Thoracic aorta (tissue), 2 donors: ENCODE data around the gene ACTL8. TPM values are rescaled to one million over a fixed set of nuclear protein-coding genes. Genes with fewer than 3 reads are reported as not detected.

ENCODE experiments used
- ATAC-seq: fragments of 150-250 bp; one replicate; pipeline ENCODE4 v1.8.0; 2017; ENCODE audit warnings: low read depth; ENCODE audit not compliant: insufficient number of reproducible peaks, low FRiP score
- DNase-seq: peaks from one replicate; pipeline ENCODE4 v3.0.0-alpha.2; 2020; ENCODE audit warnings: low spot score
- H3K27ac ChIP-seq, 2 donors: fragments of 200-600 bp; sonication (generic); 1 replicate in 1 of 2; 2 replicates in 1 of 2; pipeline ENCODE4 v1.5.1; 2016; ENCODE audit warnings: mild to moderate bottlenecking in 2 of 2, moderate library complexity in 2 of 2
- H3K27me3 ChIP-seq: fragments of 200-600 bp; sonication (generic); replicated peaks from 2 replicates; pipeline ENCODE4 v1.6.0; 2016; ENCODE audit warnings: mild to moderate bottlenecking; ENCODE audit not compliant: insufficient read depth
- H3K36me3 ChIP-seq: fragments of 200-600 bp; sonication (generic); one replicate; pipeline ENCODE4 v1.5.1; 2016
- H3K4me1 ChIP-seq, 2 donors: fragments of 200-600 bp; sonication (generic); 1 replicate in 1 of 2; 2 replicates in 1 of 2; pipeline versions ENCODE4 v1.5.1 to v1.6.0; 2016; ENCODE audit warnings: low read depth in 2 of 2, mild to moderate bottlenecking in 1 of 2; ENCODE audit not compliant: control insufficient read depth in 1 of 2
- H3K4me3 ChIP-seq: fragments of 200-600 bp; sonication (generic); 2 replicates; pipeline ENCODE4 v1.5.1; 2016; ENCODE audit warnings: mild to moderate bottlenecking
- H3K9me3 ChIP-seq: fragments of 200-600 bp; sonication (generic); 2 replicates; pipeline ENCODE4 v1.5.1; 2016
- CTCF ChIP-seq: fragments of 200-600 bp; sonication (generic); IDR thresholded peaks from one replicate; pipeline ENCODE4 v1.5.1; 2019; ENCODE audit warnings: antibody characterized with exemption
- total RNA-seq, 2 donors: library from RNA; depleted of rRNA; stranded (reverse); fragments of >200 nt; gene quantifications; one replicate each; pipeline versions ENCODE4 v1.1.0 to v1.2.3, GENCODE V29; 2016

ACTL8 gene
- total RNA-seq, 2 donors from 2014 or later, result not detected

DNA sequence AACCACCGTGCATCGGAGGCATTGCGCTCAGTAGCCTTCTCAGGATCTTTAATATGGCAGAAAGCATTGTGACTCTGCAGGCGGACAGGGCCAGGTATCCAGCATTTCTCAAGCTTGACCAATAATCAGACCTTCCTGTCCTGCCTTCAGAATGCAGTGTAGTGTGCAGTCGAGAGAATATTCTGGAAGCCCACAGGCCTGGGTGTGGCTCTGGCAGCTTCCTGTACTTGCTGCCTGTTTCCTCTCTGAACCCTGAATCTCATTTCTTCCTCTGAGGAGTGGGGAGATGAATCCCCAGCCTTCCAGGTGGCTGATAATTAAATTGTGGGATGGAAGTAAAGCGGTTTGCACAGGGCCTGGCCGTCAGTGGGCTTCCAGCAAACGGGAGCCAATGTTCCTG lies 42.3 kb downstream of the ACTL8 start:
- no peaks in the 10 kb centered on the region for H3K27me3 ChIP-seq
- no peak for TF ChIP-seq CTCF

GRCh38 chr1:17798011-17798410 lies 42.9 kb downstream of the ACTL8 start:
- ATAC-seq (no peak), DNase-seq (no peak)
- Histone ChIP-seq H3K27me3 (no peaks in the 10 kb centered on the region), H3K27ac (no peak overlapping the region), H3K4me3 (no peak overlapping the region), H3K36me3 (no peaks in the 10 kb centered on the region), H3K4me1 (no peaks in the 10 kb centered on the region), H3K9me3 (no peaks in the 10 kb centered on the region)
- TF ChIP-seq CTCF, result no peak

More for the DNA sequence above, 42.3 kb downstream of the ACTL8 start:
- no peak overlapping the region for H3K27ac ChIP-seq
- ATAC-seq, result no peak
- DNase-seq, result no peak
- no peaks in the 10 kb centered on the region for H3K4me1 ChIP-seq
- no peaks in the 10 kb centered on the region for H3K9me3 ChIP-seq
- no peak overlapping the region for H3K4me3 ChIP-seq
- no peaks in the 10 kb centered on the region for H3K36me3 ChIP-seq

DNA sequence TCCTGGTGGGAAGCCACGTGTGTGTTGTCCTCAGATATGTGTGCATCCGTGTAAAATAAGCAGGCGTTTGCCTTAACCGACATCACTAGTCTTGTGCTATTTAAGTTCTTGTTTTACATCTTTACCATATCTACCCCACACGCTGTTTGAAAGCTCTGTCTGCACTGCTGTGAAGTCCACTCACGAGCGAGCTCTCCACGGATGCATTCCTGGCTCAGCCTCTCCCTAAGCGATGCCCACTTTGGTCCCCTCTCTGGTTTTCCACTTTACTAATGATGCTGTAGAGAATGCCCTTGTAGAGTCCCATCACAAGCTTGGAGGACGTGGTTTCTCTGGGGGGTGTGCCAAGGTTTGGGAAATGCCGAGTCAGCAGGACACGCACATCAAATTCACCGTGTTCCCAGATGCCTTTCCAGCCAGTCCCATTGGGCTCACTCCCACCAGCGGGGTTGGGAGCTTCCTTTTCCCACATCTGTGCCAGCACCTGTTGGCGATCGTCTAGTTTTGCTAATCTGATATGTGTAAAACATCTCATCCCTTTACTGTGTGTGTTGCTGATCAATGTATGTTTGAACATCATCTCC lies 43.8 kb downstream of the ACTL8 start:
- ATAC-seq (no peak), DNase-seq (no peak)
- Histone ChIP-seq H3K9me3 (no peaks in the 10 kb centered on the region), H3K4me1 (no peaks in the 10 kb centered on the region), H3K4me3 (no peak overlapping the region), H3K36me3 (no peaks in the 10 kb centered on the region), H3K27me3 (no peaks in the 10 kb centered on the region), H3K27ac (no peak overlapping the region)
- TF ChIP-seq CTCF, result no peak

- no peaks in the 10 kb centered on the region for H3K27me3 ChIP-seq
- ATAC-seq (no peak), DNase-seq (no peak)
- H3K4me3 ChIP-seq, result no peak overlapping the region
- no peak for TF ChIP-seq CTCF
- H3K27ac ChIP-seq, result no peak overlapping the region
- no peaks in the 10 kb centered on the region for H3K9me3 ChIP-seq
- no peaks in the 10 kb centered on the region for H3K36me3 ChIP-seq
- H3K4me1 ChIP-seq, result no peaks in the 10 kb centered on the region
These were observed 44.5 kb downstream of the ACTL8 start for GRCh38 chr1:17799642-17800041.

DNA sequence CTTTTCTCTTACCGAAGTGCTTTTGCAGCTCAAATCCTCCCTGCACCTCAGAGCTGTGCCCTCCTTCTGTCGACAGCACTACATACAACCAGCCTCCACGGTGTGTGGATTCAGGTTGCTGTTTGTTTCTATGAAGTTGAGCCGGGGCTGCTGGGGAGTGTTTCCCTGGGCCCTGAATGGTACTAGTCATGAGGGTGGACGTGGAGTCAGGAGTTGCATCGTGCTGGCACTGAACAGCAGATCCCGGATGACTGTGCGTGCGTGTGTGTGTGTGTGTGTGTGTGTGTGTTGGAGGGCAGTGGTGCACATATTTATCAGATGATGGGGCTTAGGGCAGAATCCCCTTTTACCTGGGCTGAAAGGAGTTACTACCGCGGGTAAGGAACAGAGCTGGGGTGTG lies 47.0 kb downstream of the ACTL8 start:
- DNase-seq, result no peak
- no peak for ATAC-seq
- H3K4me1 ChIP-seq, result no peaks in the 10 kb centered on the region
- TF ChIP-seq CTCF, result no peak
- no peaks in the 10 kb centered on the region for H3K36me3 ChIP-seq
- no peak overlapping the region for H3K4me3 ChIP-seq
- no peaks in the 10 kb centered on the region for H3K9me3 ChIP-seq
- H3K27ac ChIP-seq, result no peak overlapping the region
- H3K27me3 ChIP-seq, result no peaks in the 10 kb centered on the region
